Upper lobe of left lung (tissue), 4 donors: ENCODE measurements around the gene PTGER1.

ENCODE experiments used
- CTCF ChIP-seq, 6 experiments: fragments of 450-650 bp in 4 of 6; fragments of 200-600 bp in 2 of 6; sonication (generic) in 2 of 6; IDR thresholded peaks; one replicate each; pipeline ENCODE4 v1.5.1; 2016 to 2019; ENCODE audit warnings: antibody characterized with exemption in 6 of 6
- POLR2A ChIP-seq, 4 donors: fragments of 450-650 bp; IDR thresholded peaks; one replicate each; pipeline ENCODE4 v1.5.1; 2016 to 2017; ENCODE audit warnings: antibody characterized with exemption in 4 of 4, mild to moderate bottlenecking in 2 of 4

GRCh38 chr19:14473073-14473977 is 1.8 kb downstream of the PTGER1 start:
- peak in 1 of 6 experiments; percentile 20 for TF ChIP-seq CTCF (IDR thresholded peaks at IDR 0.05)
- TF ChIP-seq POLR2A (IDR thresholded peaks at IDR 0.05): no peak
